Measurements from ENCODE around the gene ECSIT. TPM values are rescaled to one million over a fixed set of nuclear protein-coding genes. Genes with fewer than 3 reads are reported as not detected.

The ECSIT gene
- total and polyA plus RNA-seq, 3 donors from 2014 or later: 28.9 to 58.7 (median 45.4) TPM

GRCh38 chr19:11457115-11457514, 71.8 kb downstream of the ECSIT start:
- no peaks in the 10 kb centered on the region for H3K9me3 ChIP-seq
- no peak overlapping the region for H3K4me3 ChIP-seq
- no peaks in the 10 kb centered on the region for H3K27me3 ChIP-seq
- DNase-seq: peak; percentile 59
- H3K27ac ChIP-seq: no peak overlapping the region
- H3K36me3 ChIP-seq (ENCODE audit: low read depth, missing control alignments): no peaks in the 10 kb centered on the region
- intact Hi-C loops (cut with DNase I; ENCODE audit: low total_unique reads): no loop called here
- H3K4me1 ChIP-seq: no peaks in the 10 kb centered on the region
- TF ChIP-seq POLR2A (IDR thresholded peaks at IDR 0.05): no peak
- no peak for TF ChIP-seq CTCF (IDR thresholded peaks at IDR 0.05)
- 30 to 55% methylated on average over 2 to 17 of the region's 18 CpGs for WGBS, 2 donors

GRCh38 chr19:11456659-11457058, 72.3 kb downstream of the ECSIT start:
- intact Hi-C loops (cut with DNase I; ENCODE audit: low total_unique reads): no loop called here
- H3K9me3 ChIP-seq: no peaks in the 10 kb centered on the region
- no peaks in the 10 kb centered on the region for H3K4me1 ChIP-seq
- no peaks in the 10 kb centered on the region for H3K27me3 ChIP-seq
- no peak overlapping the region for H3K27ac ChIP-seq
- DNase-seq: no peak
- H3K4me3 ChIP-seq: no peak overlapping the region
- no peaks in the 10 kb centered on the region for H3K36me3 ChIP-seq (ENCODE audit: low read depth, missing control alignments)
- WGBS, 2 donors: 81 to 90% methylated on average over 5 to 7 of the region's 7 CpGs
- no peak for TF ChIP-seq CTCF (IDR thresholded peaks at IDR 0.05)
- TF ChIP-seq POLR2A (IDR thresholded peaks at IDR 0.05): no peak

Small RNA genes within 50 kb of the gene (microRNA-seq; reads per million reads assigned to microRNA genes)
- gene MIR7974 (ENCODE audit: borderline number of aligned reads in 2 of 2, borderline replicate concordance in 1 of 2): 0 reads per million in 2 donors

Small RNA genes within 50 kb of the gene (small RNA-seq; reads per million reads assigned to genes)
- 0.55 to 0.66 reads per million in 2 donors for gene MIR7974
- gene RN7SL833P: 0 to 0.38 reads per million in 2 donors

Other genes starting within 250 kb of the ECSIT start
- 100 to 1,000 TPM in 1 of 2 donors, 10 to 100 TPM in 1; 42.5 to 137 TPM for gene TSPAN16, start 233.0 kb downstream of the ECSIT start, total RNA-seq
- 180 TPM for gene TSPAN16, start 233.0 kb downstream of the ECSIT start, polyA plus RNA-seq (ENCODE audit: insufficient read depth, low read depth, low replicate concordance)
- gene RAB3D, start 189.5 kb downstream of the ECSIT start, total RNA-seq: 1 to 10 TPM; 6.7 to 9.8 TPM
- gene RAB3D, start 189.5 kb downstream of the ECSIT start, polyA plus RNA-seq (ENCODE audit: insufficient read depth, low read depth, low replicate concordance): 4.5 TPM
- 100 to 1,000 TPM; 174 to 213 TPM for gene TMEM205, start 182.9 kb downstream of the ECSIT start, total RNA-seq
- 132 TPM for gene TMEM205, start 182.9 kb downstream of the ECSIT start, polyA plus RNA-seq (ENCODE audit: insufficient read depth, low read depth, low replicate concordance)
- 10 to 100 TPM; 41.3 to 59.8 TPM for gene CCDC159, start 182.6 kb downstream of the ECSIT start, total RNA-seq
- gene CCDC159, start 182.6 kb downstream of the ECSIT start, polyA plus RNA-seq (ENCODE audit: insufficient read depth, low read depth, low replicate concordance): 99.0 TPM
- 10 to 100 TPM; 27.1 to 28.9 TPM for gene PLPPR2, start 173.7 kb downstream of the ECSIT start, total RNA-seq
- 20.3 TPM for gene PLPPR2, start 173.7 kb downstream of the ECSIT start, polyA plus RNA-seq (ENCODE audit: insufficient read depth, low read depth, low replicate concordance)
- 1 to 10 TPM; 6.5 to 7.0 TPM for gene SWSAP1, start 154.5 kb downstream of the ECSIT start, total RNA-seq
- 4.9 TPM for gene SWSAP1, start 154.5 kb downstream of the ECSIT start, polyA plus RNA-seq (ENCODE audit: insufficient read depth, low read depth, low replicate concordance)
- gene EPOR, start 144.8 kb downstream of the ECSIT start, total RNA-seq: 1 to 10 TPM; 5.7 to 7.6 TPM
- 4.3 TPM for gene EPOR, start 144.8 kb downstream of the ECSIT start, polyA plus RNA-seq (ENCODE audit: insufficient read depth, low read depth, low replicate concordance)
- gene RGL3, start 109.8 kb downstream of the ECSIT start, total RNA-seq: 1 to 10 TPM; 3.1 to 3.6 TPM
- 5.5 TPM for gene RGL3, start 109.8 kb downstream of the ECSIT start, polyA plus RNA-seq (ENCODE audit: insufficient read depth, low read depth, low replicate concordance)
- gene ODAD3, start 94.0 kb downstream of the ECSIT start, total RNA-seq: 10 to 100 TPM in 1 of 2 donors, 1 to 10 TPM in 1; 9.7 to 14.8 TPM
- gene ODAD3, start 94.0 kb downstream of the ECSIT start, polyA plus RNA-seq (ENCODE audit: insufficient read depth, low read depth, low replicate concordance): 18.3 TPM
- 100 to 1,000 TPM; 214 to 256 TPM for gene PRKCSH, start 93.5 kb downstream of the ECSIT start, total RNA-seq
- gene PRKCSH, start 93.5 kb downstream of the ECSIT start, polyA plus RNA-seq (ENCODE audit: insufficient read depth, low read depth, low replicate concordance): 266 TPM
- 1 to 10 TPM; 6.1 to 7.5 TPM for gene ELAVL3, start 48.1 kb downstream of the ECSIT start, total RNA-seq
- 0.74 TPM for gene ELAVL3, start 48.1 kb downstream of the ECSIT start, polyA plus RNA-seq (ENCODE audit: insufficient read depth, low read depth, low replicate concordance)
- 10 to 100 TPM; 36.8 to 53.3 TPM for gene ZNF653, start 23.3 kb downstream of the ECSIT start, total RNA-seq
- 45.9 TPM for gene ZNF653, start 23.3 kb downstream of the ECSIT start, polyA plus RNA-seq (ENCODE audit: insufficient read depth, low read depth, low replicate concordance)
- gene CNN1, start 9.7 kb upstream of the ECSIT start, total RNA-seq: 100 to 1,000 TPM; 130 to 151 TPM
- gene CNN1, start 9.7 kb upstream of the ECSIT start, polyA plus RNA-seq (ENCODE audit: insufficient read depth, low read depth, low replicate concordance): 218 TPM
- gene ELOF1, start 30.1 kb upstream of the ECSIT start, total RNA-seq: 100 to 1,000 TPM; 131 to 184 TPM
- 262 TPM for gene ELOF1, start 30.1 kb upstream of the ECSIT start, polyA plus RNA-seq (ENCODE audit: insufficient read depth, low read depth, low replicate concordance)
- 1 to 10 TPM; 4.2 to 6.8 TPM for gene ACP5, start 48.5 kb upstream of the ECSIT start, total RNA-seq
- 20.5 TPM for gene ACP5, start 48.5 kb upstream of the ECSIT start, polyA plus RNA-seq (ENCODE audit: insufficient read depth, low read depth, low replicate concordance)
- gene ZNF627, start 68.3 kb upstream of the ECSIT start, total RNA-seq: 10 to 100 TPM; 15.5 to 17.2 TPM
- 16.7 TPM for gene ZNF627, start 68.3 kb upstream of the ECSIT start, polyA plus RNA-seq (ENCODE audit: insufficient read depth, low read depth, low replicate concordance)
- gene ZNF823, start 209.8 kb upstream of the ECSIT start, total RNA-seq: 1 to 10 TPM; 2.1 to 5.2 TPM
- 1.6 TPM for gene ZNF823, start 209.8 kb upstream of the ECSIT start, polyA plus RNA-seq (ENCODE audit: insufficient read depth, low read depth, low replicate concordance)
- 10 to 100 TPM; 11.6 to 13.8 TPM for gene ZNF441, start 237.9 kb upstream of the ECSIT start, total RNA-seq
- 2.4 TPM for gene ZNF441, start 237.9 kb upstream of the ECSIT start, polyA plus RNA-seq (ENCODE audit: insufficient read depth, low read depth, low replicate concordance)